Eye (tissue), 1 donor: ENCODE data around the gene GOLM1.
"Not testable (repeated sequence)": the region's sequence is repeated elsewhere in the genome, so short reads cannot be mapped to it uniquely, and the experiment has no call there.

ENCODE experiments used
- DNase-seq: peaks from one replicate; pipeline ENCODE4 v3.0.0-alpha.2; 2015

Gene GOLM1

DNA sequence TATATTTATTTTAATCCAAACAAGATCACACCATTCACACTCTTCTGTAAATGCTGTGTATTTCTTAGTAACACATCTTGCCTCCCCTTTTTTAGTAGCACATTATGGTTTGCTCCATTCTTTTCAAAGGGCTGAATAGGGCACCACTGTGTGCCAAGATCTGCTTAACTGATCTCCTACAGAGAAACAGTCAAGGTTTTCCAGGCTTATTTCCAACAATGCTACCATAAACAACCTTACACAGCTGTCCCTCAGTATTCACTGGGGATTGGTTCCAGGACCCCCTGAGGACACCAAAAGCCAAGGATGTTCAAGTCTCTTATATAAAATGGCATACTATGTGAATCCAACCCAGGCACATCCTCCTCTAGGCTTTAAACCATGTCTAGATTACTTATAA is 16.5 kb downstream of the GOLM1 start:
- no peak for DNase-seq

GRCh38 chr9:86079865-86080469 is 19.4 kb downstream of the GOLM1 start:
- peak; percentile 11 for DNase-seq

GRCh38 chr9:86079421-86079831 is 19.9 kb downstream of the GOLM1 start:
- no peak for DNase-seq

DNA sequence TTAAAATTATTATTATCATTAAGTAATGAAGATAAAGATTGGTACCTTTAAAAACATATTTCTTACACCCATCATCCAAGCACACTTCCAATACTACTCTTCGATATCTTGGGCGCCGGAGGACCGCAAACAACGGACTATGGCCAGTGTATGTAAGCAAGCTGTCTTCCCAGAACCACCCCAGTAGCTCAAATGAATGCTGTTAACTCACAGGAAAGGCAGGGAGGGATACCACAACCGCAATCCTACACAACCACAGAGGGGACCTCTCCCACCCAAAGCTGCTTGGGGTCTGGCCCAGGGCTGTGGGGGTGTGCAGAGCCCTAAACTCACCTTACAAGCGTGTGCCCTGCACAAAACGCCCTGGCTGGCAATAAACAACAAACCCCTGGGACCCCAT is 20.6 kb downstream of the GOLM1 start:
- DNase-seq, result no peak

- DNase-seq, result no peak
Measured at GRCh38 chr9:86077276-86077675, 22.1 kb downstream of the GOLM1 start.

- no peak for DNase-seq
Measured at GRCh38 chr9:86075132-86076109, 23.9 kb downstream of the GOLM1 start.

GRCh38 chr9:86073839-86074238 is 25.5 kb downstream of the GOLM1 start:
- DNase-seq, result no peak

DNA sequence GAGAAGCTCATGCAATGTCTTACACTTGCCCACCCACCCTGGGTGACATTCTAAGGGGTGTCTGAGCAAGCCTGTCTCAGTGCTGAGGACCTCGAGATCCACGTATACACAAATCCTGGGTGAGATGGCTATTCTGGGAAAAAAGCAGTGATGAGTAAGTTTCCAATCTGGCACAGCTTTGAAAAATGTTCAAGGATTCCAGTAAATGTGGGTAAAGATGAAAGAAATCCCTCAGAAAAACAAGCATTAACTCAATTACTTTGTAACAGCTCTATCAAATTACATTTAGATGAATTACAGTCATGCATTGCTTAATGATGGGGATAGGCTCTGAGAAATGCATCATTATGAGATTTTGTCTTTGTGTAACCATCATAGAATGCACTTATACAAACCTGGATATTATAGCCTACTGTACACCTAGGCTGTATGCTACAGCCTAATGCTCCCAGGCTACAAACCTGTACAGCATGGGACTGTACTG is 26.9 kb downstream of the GOLM1 start:
- no peak for DNase-seq

DNA sequence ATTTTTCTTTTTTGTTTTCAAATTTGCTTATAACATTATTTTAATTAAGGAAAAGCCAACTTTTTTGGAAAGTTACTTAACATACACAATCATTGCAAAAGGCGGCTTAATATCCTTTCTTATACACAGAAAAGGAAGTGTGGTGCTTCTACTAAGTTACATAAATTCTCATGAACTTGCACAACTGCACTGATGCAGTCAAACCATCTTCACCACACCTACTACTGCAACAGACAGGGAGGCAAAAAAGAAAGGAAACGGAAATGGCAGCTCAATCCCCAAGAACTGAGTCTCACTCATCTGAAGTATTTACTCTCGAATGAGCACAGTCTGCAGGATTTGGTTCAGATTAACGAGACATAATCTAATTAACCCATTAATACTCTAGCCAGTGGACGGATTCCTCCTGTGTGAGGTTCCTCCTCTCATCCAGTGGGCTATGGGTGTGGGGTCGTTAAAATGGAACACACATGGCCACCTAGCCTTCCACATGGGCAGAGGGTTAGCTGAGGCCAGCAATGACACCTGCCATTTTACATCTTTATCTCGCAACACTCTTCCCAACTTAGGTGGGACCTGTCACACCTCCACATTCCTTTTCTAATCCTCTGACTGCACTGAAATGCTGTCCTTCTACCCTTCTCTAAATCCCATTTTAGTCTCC is 30.0 kb downstream of the GOLM1 start:
- DNase-seq, result no peak

GRCh38 chr9:86064220-86064619 is 35.1 kb downstream of the GOLM1 start:
- no peak for DNase-seq

GRCh38 chr9:86062845-86063693 is 36.3 kb downstream of the GOLM1 start:
- DNase-seq, result no peak

DNA sequence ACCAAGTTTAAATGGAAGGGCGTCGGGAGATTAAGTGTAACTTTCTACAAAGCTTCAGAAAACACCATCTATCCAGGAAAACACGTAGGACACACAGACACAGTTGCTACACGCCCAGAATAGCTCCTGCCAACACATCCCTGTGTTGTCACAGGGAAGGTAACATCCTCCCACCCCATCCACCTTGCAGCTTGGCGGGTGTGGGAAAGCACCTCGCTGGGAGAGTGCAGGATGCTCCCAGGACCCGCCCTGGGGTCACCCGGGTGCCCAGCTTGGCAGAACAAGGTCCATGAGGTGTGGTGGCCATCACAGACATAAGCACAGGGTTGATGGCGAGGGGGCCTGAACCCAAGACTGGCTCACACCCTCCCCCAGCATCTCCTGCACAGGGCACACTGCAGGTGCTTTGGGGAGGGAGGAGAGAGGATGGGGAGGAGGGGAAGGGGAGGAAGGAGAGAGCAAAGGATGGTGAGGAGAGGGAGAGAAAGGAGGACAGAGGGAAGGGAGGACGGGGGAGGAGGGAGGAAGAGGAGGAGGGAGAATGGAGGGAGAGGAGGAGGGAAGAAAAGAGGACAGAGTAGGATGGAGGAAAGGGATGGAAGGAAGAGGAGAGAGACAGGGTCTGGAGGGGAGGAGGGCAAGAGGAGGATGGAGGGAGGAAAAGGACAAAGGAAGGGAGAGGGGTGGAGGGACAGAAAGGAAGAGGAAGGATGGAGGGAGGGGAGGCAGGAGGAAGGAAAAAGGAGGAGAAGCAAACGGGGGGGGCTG is 37.2 kb downstream of the GOLM1 start:
- DNase-seq, result no peak

- no peak for DNase-seq
Measured at GRCh38 chr9:86057491-86057890, 41.9 kb downstream of the GOLM1 start.

- no peak for DNase-seq
Measured at GRCh38 chr9:86054695-86055094, 44.7 kb downstream of the GOLM1 start.

- no peak for DNase-seq
Measured at GRCh38 chr9:86052556-86053468, 46.5 kb downstream of the GOLM1 start.

- not testable (repeated sequence) for DNase-seq
Measured at GRCh38 chr9:86048018-86048742, 51.2 kb downstream of the GOLM1 start.

DNA sequence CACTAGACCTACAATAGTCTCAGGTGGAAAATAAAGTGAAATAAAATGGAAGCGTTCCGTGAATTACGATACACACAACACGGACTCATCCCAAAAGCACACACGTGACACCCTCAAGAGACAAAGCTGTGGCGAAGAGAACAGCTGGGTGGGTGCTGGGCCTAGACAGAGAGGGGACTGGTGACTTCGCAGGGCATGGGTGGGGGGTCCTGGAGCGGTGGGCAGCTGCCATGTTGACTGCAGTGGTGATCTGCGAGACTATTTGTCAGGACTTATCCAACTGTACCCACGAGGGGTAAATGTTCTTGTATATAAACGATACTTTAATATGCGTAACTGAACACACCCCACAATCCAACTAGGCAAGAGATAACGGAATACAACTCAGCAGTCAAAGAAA is 52.0 kb downstream of the GOLM1 start:
- DNase-seq, result no peak

GRCh38 chr9:86046930-86047341 is 52.4 kb downstream of the GOLM1 start:
- no peak for DNase-seq

GRCh38 chr9:86046071-86046636 is 53.2 kb downstream of the GOLM1 start:
- no peak for DNase-seq

DNA sequence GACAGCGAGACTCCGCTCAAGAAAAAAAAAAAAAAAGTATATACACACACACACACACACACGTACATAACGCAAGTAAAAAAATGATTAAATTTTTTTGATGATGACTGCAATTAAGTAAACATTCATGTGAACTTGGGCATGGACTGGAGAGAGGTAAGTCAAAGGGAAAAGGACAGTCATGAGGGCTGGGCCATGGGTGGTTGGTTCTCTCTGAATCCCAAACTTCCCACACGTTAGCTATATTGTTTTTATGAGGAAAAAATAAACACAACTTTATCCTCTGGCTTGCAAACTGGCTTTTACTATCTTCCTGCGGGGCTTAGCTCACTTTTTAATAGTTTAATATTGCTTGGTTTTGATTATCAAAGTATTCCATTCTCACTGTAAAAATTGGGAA is 53.7 kb downstream of the GOLM1 start:
- DNase-seq, result no peak
